Right lobe of liver (tissue), 4 donors: ENCODE measurements around the gene DRC7.

Source experiments
- POLR2A ChIP-seq: fragments of 450-650 bp; IDR thresholded peaks from one replicate; pipeline ENCODE4 v1.6.1; 2017; ENCODE audit warnings: antibody characterized with exemption, mild to moderate bottlenecking
- TF ChIP-seq, protein P1 (sequence below), 4 donors: fragments of 200-600 bp in 3 of 4; fragments of 450-650 bp in 1 of 4; IDR thresholded peaks; one replicate each; pipeline versions ENCODE4 v1.5.1 to v1.8.0; 2016 to 2022; ENCODE audit warnings: antibody characterized with exemption in 4 of 4, mild to moderate bottlenecking in 2 of 4
- donor health status: DM: no; HTN: no; CAD: no.
- donor health status: DM: no; HTN: no; CAD: no.
- donor health status: DM: no; HTN: yes; CAD: no.

DNA sequence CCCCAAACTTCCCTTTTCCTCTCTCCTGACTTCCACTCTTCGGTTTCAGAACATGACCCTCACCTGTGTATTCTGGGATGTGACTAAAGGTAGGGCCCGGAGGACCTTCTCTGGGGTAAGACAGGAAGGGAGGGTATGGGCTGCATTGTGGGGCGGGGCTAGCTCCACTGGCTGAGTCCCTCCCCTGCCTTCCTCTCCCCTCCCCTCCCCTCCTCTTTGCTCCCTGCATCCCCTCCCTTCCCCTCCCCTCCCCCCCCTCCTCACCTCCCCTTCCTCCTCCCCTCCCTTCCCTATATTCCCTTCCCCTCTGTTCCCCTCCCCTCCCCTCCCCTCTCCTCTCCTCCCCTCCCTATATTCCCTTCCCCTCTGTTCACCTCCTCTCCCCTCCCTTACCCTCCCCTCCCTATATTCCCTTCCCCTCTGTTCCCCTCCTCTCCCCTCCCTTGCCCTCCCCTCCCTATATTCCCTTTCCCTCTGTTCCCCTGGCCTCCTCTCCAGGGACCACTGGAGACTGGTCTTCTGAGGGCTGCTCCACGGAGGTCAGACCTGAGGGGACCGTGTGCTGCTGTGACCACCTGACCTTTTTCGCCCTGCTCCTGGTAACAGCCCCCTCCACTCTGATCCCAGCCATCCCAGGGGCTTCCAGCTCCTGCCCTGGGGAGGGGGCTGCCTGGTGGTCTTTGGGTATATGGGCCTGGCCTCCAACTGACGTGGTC is 14.7 kb upstream of the DRC7 start:
- TF ChIP-seq, protein P1, sequence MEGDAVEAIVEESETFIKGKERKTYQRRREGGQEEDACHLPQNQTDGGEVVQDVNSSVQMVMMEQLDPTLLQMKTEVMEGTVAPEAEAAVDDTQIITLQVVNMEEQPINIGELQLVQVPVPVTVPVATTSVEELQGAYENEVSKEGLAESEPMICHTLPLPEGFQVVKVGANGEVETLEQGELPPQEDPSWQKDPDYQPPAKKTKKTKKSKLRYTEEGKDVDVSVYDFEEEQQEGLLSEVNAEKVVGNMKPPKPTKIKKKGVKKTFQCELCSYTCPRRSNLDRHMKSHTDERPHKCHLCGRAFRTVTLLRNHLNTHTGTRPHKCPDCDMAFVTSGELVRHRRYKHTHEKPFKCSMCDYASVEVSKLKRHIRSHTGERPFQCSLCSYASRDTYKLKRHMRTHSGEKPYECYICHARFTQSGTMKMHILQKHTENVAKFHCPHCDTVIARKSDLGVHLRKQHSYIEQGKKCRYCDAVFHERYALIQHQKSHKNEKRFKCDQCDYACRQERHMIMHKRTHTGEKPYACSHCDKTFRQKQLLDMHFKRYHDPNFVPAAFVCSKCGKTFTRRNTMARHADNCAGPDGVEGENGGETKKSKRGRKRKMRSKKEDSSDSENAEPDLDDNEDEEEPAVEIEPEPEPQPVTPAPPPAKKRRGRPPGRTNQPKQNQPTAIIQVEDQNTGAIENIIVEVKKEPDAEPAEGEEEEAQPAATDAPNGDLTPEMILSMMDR (IDR thresholded peaks at IDR 0.05) = no peak
- TF ChIP-seq POLR2A = no peak
